Stimulated activated CD4-positive, alpha-beta T cell treated with anti-CD3 and anti-CD28 coated beads, Interleukin-4, amount 100 ng/mL, for 24 hours (primary cell): ENCODE data around the gene SPOUT1.
A peak's percentile ranks its signal among the peaks of the same experiment; 100 is the strongest.

Source experiments
- DNase-seq: peaks from one replicate; pipeline ENCODE4 v3.0.0-alpha.2; 2020

SPOUT1 gene

DNA sequence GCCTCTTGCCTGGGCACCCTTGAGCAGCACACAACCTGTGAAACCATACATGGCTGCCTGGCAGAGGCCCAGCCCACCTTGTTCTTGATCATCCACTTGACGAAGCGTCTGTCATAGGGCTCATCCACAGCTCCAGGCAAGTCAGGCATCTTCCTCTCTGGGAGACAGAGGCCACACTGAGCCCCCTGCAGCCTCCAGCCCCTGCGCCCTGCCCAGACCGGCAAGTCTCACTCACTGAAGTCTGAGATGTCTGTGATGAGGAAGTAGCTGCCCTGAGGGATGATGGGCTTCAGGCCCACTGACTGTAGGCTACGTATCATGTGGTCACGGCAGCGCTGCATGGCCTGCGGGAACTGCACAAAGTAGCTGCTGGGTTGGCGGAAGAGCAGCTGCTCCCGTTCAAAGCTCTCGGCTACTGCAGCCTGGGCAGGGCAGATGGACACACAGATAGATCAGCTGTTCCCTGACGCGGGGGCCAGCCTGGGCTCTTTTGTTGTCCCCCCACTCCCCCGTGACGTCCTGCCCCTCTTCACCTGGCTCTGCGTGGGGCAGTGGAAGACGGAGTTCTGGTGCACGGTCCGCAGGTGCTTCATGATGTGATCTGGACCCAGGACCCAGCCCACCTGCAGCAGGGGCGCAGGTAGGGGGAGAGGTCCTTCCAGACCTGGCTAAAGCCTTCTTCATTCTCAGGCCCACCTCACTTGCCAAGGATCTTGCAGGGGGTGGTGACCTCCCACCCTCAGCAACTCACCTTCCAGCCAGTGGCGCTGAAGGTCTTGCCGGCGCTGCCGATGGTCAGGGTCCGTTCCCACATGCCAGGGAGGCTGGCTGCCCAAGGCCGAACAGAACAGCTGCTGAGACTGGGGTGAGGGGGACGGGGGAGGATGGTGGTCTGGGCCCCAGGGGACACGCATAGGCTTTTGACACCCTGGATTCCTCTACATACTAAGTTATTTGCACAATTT is 5.9 kb upstream of the SPOUT1 start:
- no peak for DNase-seq

- DNase-seq: no peak
Measured at GRCh38 chr9:128833696-128834095, 4.1 kb upstream of the SPOUT1 start.

DNA sequence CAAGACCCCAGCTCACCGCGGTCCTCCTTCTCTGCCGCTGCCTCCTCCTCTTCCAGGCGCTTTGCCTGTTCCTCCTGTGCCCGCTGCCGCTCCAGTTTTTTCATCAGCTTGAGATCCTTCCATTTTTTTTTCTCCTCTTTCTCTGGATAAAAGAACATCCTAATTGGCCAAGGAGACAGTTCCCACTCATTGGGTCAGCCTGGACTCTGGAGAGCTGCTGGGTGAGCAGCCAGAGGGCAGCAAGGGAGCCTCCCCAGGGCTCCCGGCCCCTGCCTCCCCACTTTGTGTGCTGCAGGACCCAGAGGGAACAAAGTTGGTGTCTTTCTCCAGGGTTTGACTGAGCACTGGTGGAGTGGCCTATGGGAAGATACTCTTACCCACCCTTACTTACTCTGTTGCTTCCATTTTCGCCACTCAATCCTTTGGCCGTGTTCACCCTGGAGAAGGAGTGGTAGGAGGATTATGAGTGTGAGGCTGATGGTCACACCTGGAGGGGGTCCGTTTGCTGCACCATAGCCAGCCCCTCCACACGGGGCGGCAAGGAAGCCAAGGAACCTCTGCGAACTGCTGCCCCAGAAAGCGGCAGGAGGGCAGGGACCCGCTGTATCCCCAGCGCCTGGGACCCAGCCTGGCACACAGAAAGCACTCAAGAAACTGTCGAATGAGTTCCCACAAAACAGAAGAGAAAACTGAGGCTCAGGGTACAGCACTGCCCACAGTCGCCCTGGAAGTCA is 708 bp downstream of the SPOUT1 start:
- no peak for DNase-seq

DNA sequence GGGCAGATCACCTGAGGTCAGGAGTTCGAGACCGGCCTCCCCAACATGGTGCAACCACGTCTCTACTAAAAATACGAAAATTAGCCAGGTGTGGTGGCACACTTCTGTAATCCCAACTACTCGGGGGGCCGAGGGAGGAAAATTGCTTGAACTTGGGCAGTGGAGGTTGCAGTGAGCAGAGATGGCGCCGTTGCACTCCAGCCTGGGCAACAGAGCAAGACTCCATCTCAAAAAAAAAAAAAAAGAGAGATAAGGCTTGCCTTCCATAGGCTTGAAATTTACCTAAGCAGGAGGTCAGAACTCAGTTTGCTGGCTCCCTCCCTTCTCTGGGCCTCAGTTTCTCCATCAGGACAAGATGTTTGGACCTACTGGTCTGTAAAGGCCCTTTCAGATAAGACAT is 1.3 kb downstream of the SPOUT1 start:
- DNase-seq: no peak

- no peak for DNase-seq
Measured at GRCh38 chr9:128825923-128826700, 3.5 kb downstream of the SPOUT1 start.

GRCh38 chr9:128824911-128825310 is 4.7 kb downstream of the SPOUT1 start:
- DNase-seq: no peak

DNA sequence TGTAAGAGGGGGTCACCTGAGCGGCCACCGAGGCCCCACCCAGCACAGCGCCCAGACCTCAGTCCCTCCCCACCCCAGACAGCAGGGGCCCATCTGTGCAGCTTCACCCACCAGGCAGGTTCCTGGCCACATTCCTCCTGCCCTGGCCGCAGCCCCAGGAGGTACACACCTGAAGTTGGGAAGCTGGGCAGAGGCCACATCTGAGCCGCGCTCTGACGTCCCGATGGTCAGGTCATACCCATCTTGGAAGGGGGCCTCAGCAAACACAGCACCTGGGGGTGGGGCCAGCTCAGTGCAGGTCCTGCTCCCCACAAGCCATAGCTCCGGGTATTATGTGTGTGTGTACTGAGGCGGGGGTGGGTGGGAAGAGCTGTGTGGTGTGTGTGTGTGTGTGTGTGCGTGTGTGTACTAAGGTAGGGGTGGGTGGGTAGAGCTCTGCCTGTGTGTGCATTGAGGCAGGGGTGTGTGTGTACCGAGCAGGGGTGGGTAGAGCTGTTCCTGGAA is 5.6 kb downstream of the SPOUT1 start:
- no peak for DNase-seq

- DNase-seq: no peak
Measured at GRCh38 chr9:128823362-128823902, 6.2 kb downstream of the SPOUT1 start.

DNA sequence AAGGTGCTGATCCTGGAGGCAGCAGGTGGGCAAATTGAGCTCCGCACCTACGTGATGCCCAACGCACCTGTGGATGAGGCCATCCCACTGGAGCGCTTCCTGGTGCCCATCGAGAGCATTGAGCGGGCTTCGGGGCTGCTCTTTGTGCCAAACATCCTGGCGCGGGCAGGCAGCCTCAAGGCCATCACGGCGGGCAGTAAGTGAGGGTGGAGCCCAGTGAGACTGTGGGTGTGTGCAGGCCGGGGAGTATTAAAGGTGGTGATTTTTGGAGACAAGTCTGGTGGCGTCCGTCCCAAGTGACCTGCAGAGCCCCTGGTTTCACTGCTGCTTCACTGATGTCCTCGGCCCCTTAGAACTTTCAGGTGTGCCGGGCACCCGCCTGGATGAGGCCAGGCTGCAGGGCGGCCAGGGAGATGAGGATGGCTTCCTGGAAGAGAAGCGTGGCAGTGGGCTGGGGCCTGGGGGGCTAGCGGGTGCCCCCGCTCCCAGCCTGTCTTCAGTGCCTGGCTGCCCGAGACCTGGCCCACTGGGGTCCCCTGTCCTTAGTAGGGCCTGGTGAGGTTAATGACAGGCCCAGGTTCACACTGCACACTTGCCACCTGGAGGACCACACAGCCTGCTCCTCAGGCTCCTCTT is 7.1 kb downstream of the SPOUT1 start:
- DNase-seq: no peak

- no peak for DNase-seq
Measured at GRCh38 chr9:128821584-128822406, 7.8 kb downstream of the SPOUT1 start.

DNA sequence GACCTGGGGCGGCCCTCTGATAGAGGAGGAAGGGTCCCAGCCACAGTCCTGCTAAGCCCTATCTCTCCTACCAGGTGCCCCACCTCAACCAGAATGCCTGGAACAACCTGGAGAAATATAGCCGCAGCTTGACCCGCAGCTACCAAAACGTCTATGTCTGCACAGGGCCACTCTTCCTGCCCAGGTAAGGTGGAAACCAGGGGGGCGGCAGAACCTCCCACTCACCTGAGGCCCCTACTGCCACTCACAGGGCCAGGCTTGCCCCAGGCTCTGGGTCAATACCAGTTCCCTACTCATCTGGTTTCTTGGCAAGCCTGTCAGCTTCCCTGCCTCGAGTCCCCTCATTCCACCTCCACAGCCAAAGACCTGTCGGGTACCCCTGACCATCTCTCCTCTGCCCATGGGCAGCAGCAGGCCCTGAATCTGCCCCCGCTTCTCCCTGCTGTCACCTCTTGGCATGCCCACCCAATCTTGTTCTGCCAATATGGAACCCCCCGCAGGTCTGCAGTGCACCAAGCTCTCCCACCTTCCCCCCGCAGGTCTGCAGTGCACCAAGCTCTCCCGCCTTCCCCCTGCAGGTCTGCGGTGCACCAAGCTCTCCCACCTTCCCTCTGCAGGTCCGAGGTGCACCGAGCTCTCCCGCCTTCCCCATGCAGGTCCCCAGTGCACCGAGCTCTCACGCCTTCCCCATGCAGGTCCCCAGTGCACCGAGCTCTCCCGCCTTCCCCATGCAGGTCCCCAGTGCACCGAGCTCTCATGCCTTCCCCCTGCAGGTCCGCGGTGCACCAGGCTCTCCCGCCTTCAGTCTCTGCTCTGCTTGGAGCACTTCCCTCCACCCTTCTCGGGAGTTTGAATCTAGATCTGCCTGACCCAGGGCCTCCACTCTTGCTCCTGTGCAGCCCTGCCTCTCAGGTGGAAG is 8.7 kb downstream of the SPOUT1 start:
- DNase-seq: no peak

GRCh38 chr9:128819716-128820664 is 9.6 kb downstream of the SPOUT1 start:
- no peak for DNase-seq

GRCh38 chr9:128818839-128819715 is 10.5 kb downstream of the SPOUT1 start:
- peak; percentile 45 for DNase-seq

DNA sequence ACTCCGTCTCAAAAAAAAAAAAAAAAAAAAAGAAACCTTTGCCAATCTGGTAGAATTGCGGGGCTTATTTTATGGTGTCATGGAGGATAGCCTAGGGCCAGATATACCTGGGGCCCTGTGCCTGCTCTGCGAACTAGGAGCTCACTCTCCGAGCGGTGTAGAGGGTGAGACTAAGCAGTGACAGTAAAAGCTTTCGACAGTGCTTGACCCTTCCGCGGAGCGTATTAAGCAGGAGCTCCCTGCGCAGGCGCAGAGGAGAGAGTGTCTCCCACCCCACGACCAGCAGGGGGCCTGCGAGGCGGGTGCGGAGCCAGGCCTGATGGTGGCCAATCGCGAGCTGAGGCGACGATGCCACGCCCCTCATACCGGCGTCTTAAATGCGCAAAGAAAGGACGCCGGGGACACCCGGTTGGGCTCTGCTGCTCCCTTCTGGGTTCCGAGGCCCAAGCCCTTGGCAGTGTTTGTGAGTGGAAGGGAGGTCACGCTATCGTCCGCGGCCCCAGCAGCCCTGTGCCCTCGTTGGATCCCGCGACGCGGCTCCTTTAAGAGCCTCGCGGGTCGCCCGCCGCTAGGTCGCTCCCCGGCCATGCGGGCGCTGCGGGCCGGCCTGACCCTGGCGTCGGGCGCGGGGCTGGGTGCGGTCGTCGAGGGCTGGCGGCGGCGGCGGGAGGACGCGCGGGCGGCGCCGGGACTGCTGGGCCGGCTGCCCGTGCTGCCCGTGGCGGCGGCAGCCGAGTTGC is 11.3 kb downstream of the SPOUT1 start, which contains the start of gene ENDOG:
TSS of gene ENDOG (plus strand) at position 402 of the 740 bp plus-strand sequence. CDS start at position 587, 185 bp downstream.
- DNase-seq: peak; percentile 98

GRCh38 chr9:128810873-128811272 is 18.7 kb downstream of the SPOUT1 start:
- DNase-seq: no peak

GRCh38 chr9:128809831-128810230 is 19.8 kb downstream of the SPOUT1 start:
- DNase-seq: no peak

GRCh38 chr9:128809036-128809599 is 20.5 kb downstream of the SPOUT1 start:
- no peak for DNase-seq
